HG03097 (cell line): Measurements from ENCODE around the gene SH3BGRL3.
"Not testable (repeated sequence)": the region's sequence is repeated elsewhere in the genome, so short reads cannot be mapped to it uniquely, and the experiment has no call there.

Experiments
- ATAC-seq: cut with Tn5 transposase; IDR thresholded peaks from one replicate; pipeline ENCODE4 v1.9.1; 2021; ENCODE audit not compliant: unreplicated experiment, low FRiP score

SH3BGRL3 gene

DNA sequence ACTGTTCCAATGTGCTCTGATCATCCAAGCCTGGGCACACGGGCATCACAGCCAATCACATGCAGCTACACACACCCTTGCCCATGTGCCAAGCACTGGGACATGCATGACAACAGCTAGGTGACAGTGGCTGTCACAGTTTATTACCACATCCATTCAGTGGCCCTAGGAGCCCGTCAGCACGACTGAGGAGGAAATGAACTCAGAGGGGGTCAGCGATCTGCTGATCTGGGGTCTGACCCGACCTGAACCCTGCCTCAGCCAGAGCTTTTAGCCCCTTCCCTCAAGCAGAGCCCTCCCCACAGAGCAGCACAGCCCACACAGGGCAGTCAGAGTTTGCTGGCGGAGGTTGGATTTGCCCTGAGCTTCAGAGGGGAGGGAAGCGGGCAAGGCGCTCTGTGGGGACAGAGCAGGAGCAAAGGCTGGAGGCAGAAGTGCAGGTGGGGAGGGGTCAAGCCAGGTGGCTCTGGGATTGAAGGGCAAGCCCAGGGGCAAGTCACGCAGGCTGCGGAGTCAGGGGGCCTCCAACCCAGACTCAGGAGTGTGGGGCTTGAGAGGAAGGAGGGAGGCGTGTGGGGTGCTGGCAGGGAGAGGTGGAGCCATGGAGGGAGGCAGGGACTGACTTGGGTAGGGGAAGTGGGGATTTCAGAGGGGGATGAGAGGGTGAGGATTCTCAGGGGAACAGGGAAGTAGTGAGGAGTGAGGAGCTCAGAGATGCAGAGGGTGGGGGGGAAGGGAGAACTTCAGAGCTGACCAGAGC, 10.4 kb downstream of the SH3BGRL3 start:
- no peak for ATAC-seq

DNA sequence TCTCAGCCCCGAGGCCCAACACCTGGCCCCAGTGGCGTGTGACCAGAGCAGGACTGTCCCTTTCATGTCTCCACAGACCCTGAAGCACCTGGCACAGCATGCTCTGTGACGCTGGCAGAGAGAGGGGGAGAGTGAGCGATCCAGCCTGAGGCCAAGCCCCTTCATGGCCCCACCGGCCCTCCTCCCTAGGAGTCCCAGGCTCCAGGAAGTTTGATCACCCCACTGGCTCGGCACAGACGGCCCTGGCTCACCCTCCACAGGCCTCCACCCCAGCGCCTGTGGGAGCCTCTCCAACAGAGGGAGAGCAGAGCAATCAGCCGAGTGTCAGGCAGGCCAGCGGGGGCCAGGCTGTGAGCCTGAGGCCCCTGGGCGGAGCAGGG, 11.0 kb downstream of the SH3BGRL3 start:
- no peak for ATAC-seq

DNA sequence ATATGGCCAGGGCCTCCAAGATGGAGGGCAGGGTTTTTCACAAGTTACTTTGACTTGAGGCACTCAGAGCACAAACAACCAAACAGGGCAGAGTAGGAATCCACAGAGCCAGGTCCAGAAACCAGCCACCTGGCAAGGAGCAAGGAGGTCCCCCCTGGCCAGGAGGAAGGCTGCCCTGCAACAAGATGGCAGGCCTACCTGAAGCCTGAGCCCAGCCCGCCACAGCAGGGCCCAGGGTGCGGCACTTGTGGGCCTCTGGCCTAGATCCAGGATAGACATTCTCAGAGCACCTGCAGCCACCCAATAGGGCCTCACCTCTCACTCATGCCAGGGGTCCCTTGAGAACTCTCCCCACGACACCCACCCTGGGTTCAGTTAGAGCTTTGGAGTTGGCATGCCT, 11.5 kb downstream of the SH3BGRL3 start:
- no peak for ATAC-seq

DNA sequence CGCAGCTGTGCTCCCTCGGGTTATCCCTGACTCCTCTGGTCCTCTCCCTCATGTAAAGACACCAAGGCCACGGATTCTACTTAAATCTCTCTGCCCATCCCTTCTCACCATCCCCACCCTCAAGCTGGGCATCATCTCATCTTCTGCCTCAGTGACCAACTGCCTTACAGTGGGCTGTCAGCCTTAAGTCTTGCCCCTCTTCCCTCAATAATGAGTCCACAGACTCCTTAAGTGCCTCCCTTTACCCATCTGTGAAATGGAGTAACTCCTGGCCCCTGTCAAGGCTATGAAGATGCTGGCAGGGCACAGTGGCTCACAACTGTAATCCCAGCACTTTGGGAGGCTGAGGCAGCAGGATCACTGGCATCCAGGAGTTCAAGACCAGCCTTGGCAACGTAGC, 12.1 kb downstream of the SH3BGRL3 start:
- no peak for ATAC-seq

DNA sequence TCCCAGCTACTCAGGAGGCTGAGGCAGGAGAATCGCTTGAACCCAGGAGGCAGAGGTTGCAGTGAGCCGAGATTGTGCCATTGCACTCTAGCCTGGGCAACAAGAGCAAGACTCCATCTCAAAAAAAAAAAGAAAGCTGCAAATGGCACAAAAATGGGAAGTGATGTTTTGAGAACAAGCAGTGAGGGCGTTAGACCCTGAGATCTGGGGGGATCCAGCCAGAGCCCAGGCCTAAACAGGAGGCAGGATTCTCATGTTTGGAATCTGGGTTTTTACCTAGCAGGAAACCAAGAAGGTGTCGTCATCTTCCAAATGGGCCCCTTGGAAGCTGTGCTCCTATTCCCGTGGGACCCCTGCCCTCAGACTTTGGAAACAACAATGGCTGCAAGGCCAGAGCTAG, 12.8 kb downstream of the SH3BGRL3 start:
- ATAC-seq = not testable (repeated sequence)

DNA sequence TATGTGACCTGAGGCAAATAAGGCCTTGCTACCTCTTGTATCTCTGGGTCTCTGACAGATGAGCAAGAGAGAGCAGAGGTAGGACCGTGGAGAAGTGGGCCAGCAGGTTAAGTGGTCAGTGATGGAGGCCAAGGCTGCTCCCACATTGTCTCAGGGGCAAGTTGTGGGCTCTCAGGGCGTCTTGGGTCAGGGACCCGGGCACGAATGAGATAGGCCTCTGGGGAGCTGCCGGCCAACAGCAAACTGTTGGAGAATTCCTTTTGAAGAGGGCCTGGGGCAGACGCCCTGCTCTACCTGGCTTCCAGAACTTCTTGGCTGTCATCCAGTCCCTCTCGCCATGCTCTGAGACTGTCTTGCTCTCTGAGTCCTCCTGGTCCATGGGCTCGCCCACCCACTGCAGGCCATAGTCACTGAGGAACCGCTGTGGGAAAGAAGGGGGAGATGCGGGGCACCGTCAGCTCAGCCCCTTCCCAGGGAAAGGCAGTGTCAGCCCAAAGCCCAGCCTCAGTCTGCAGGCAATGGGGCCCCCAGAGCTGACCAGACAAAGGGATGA, 14.1 kb downstream of the SH3BGRL3 start:
- ATAC-seq = no peak

DNA sequence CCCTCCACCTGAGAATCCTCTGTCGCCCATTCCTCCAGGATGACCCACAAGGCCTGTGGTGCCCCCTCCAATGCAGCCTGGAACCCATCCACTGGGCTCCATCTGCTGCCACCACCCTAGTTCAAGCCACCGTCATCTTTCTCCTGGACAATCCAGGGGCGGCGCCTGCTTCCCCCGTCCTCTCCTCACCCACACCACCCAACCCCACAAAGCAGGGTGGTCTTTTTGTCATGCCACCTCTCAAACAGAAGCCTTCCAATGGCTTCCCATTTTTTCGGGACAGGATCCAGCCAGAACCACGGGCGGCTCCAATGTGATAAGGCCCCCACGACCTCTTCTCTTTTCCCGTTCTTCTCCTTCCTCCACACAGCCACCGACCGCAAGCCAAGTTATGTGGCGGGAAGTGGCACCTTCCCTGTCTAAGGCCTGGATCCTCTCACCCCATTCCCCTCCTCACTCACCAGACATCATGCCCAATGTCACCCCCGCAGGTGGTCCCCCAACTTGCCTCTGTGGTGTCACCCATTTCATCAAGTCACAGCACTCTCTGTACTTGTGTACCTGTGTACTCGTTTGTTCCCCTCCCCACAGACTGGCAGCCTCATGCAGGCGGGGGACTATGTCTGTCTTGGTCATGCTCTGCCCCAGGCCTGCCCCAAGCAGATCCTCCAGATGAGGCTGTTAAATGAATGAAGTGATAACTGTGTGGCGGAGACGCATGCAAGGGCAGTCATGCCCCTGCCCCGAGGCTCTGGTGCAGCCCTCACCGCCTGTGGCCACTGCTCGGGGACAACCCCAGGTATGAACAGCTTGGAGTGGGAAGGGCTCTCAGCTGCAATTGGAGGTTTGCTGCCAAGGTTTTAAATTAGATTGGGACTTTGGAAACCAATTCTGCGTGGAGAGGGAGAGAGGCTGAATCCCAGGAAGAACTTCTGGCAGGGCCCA, 15.6 kb downstream of the SH3BGRL3 start:
- ATAC-seq = no peak

DNA sequence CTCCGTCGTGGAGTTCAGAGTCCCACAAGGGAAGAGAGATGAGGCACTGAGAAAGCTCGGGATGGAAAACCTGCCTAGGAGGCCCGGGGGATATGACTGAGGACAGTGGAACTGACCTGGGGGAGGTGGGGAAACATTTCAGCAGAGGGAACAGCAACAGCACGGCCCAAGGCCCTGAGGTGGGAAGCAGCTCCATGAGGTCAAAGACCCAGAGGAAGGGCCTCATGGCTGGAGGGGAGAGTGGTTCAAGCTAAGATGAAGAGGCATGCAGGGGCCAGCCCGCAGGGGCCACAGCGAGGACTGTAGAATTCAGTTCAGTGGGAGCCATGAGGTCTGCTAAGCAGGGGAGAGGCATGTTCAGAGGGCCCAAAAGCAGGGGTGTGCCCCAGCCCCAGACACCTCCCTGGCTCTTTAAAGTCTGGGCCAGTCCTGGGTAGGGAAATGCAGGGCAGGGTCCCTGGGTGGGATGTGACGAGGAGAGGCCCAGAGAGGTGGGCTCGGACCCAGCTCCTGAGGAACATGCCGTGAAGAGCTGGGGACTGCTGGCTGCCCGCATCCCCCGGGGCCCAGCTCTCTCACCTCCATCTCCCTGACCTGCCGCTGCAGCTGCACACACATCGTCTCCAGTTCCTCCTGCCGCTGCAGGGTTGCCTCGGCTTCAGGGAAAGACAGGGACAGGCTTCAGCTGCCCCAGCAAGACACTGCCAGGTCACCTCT, 16.6 kb downstream of the SH3BGRL3 start:
- no peak for ATAC-seq

DNA sequence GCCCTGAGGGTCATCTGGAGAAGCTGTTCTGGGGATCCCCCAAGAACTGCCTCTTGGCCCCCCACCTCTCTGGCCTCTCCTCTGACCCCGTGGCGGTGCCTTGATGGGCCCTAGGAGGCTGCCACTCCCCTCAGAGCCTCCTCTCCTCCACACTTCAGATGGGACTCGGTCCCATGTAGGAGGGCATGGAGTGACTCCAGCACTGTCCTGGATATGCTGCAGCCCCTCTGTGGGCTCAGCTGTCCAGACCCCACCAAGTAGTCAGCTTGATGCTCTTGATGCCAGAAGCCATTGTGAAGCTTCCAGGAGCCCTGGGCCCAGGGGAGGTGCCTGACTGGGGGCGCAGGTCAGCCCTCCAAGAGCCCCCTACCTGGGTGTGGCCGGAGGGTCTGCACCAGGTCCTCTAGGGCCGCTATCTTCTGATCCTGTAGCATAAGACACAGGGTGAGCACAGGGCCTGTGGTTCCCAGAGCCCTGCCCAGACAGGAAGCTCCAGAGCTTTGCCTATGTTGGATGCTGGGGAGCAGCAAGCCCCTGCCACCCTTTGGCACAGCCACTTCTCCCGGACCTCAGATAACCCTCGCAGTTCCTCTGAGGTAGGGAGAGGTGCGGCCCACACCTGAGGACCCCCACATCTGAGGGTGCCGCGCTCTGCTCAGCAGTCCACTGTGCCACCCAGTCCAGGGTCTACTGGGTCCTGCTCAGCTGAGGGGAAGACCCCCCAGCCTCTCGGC, 17.3 kb downstream of the SH3BGRL3 start:
- ATAC-seq = no peak

DNA sequence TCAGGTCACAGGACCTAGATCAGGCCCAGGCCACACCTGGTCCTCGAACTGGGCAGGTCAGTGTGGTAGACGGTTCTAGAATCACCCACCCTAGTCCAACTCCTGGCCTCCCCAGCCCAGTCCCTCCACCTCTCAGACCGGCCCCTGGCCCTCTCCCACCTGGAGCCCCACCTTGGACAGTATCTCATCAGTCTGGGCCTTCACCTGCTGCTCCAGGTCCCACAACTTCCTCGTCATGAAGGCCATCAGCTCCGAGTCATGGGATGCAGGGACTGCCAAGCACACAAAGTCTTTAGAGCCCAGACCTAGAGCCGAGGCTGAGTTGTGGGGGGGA, 17.9 kb downstream of the SH3BGRL3 start:
- ATAC-seq = no peak

DNA sequence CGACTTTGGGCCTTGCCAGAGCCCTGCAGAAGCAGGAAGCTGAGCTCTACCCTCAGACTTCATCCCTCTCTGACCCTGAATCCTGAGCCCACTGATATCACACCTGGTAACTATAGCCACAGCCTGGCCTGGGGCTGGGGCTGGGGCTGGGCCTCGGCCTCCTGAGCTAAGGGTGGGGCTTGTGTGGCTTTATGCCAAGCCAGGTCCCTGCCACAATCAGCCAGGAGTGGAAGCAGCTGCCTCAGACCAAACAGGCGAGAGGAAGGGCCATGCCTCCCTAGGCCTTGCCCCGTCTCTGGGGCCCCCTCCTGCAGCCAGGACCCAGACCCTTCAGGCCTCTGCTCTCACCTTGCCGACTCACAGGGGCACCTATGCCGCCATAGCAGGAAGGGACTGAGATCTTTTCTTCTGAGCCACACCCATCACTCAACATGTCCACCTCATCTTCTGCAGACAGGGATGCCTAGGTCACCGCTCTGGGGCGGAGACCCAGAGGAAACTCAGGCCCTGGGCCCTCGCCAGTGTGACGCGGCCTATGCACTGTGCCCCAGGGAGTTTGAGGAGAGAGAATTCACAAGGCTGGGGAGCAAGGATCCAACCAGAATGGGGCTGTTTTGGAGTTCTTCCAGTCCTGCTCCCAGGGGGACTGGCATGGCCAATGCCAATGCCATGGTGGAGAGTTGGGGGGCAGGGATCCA, 20.8 kb downstream of the SH3BGRL3 start:
- no peak for ATAC-seq

DNA sequence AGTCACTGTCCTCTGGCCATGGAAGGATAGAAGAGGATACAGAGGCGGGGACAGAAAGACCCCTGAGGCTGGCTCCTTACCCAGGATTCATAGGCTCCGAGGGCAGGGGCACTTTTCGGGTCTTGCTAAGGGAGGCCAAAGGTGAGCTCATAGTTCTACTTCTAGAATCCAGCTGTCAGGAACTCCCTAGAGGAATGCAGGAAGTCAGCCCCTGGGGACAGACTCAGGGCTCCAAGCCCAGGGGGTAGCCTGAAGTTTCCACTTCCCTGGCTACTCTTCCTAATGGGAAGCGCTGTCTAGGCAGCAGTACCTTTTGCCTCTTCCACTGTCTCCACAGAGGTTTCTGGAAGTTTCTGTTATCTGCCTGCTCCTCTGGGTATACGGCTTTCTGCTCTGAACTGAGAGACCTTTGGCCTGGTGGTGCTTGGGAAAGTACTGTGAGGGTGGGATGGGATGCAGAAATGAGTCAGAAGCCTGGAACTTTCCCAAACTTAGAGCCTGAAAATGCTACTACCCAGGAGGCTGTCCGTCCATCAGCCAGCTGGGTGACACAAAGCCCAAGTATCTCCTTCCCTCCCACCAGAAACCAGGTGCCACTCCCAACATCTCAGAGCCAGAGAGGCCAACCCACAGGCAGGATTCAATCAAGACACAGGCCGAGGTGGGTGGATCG, 23.0 kb downstream of the SH3BGRL3 start:
- no peak for ATAC-seq

DNA sequence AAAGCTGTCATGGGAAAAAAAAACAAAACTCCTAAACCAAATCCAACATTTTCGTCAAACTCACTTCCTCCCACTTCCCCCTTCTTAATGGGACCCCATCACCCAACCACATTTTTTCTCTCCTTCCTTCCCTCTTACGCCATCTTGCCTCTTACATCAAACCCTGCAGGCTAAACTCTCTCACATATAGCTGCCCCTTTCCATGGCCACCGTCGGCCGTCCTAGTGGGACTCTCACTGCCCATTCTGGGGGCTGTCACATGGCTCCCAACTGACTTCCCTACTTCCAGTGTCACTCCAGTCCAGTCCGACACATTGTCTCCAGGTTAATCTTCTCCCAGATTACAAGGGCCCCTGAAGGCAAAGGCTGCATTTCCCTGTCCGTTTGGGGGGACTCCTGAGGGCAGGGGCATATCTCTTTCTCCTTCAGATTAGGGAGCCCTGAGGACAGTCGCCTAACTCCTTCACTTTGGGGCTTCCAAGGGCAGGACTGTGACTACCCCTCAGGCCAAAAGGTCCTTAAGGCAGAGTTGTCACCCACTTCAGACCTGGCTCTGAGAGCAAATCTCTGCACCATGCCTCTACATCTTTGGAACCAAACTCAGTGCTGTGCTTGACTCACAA, 25.9 kb downstream of the SH3BGRL3 start:
- ATAC-seq = peak; percentile 10

DNA sequence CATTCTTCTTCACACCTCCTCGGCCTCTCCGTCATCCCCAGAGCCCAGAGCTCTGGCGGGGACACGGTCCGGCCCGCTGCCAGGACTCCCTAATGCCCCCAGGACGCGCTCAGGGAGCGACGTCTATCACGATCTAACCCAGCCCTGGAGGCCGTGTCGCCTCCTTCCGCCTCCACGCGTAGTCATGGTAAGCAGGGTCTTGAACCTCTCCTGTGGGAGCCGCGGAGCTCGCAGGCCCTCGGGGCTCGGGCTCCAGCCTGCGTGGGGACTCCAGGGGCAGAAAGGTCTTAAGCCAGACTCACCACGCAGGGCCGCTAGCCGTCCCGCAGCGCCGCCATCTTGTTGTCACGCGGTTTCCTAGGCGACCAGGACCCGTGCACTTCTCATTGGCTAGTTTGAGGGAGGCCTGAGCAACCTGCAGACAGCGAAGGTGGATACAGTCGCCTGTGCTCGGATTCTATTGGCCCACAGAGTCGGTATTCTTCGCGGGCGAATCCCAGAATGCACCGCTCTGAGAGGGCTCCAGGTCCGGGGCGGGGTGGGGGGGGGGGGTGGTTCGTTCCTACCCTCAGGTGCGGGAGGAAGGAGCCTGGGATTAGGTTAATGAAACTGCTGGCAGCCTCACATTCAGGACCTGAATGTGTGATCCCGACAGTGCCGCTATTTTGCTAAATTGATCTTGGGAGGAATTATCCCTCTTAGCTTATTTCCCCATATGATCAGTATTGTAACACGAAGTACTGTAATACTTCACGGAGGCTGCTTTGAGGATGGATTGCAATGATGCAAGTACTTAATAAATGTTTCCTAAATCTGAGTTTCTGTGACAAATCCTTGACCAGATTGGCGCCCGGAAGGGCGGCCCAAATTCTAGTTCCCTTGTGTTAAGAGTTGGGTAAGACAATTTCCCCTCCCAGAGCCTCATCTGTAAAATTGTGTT, 26.7 kb downstream of the SH3BGRL3 start, which contains the start of gene UBXN11:
Gene UBXN11 (minus strand): TSS at position 347 of the 940 bp plus-strand sequence. CDS start 3,753 bp downstream, outside the sequence.
- ATAC-seq = peak; percentile 95

DNA sequence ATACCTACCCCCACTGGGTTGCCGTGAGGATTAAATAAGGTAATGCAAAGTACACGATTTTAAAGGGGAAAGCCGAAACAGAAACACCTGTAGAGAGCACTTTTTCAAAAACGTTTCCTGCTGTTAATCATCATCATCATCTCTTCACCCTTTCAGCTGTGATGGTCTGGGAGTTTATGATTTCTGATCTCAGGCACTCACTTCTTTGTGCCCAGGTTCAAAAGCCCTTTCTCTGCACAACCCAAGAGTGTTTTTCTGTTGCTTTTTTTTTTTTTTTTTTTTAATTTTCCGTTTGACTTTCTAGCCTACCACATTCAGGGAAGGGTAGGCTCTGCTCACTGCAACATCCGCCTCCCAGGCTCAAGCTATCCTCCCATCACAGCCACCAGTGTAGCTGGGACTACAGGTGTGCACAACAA, 27.5 kb downstream of the SH3BGRL3 start:
- peak; percentile 11 for ATAC-seq

DNA sequence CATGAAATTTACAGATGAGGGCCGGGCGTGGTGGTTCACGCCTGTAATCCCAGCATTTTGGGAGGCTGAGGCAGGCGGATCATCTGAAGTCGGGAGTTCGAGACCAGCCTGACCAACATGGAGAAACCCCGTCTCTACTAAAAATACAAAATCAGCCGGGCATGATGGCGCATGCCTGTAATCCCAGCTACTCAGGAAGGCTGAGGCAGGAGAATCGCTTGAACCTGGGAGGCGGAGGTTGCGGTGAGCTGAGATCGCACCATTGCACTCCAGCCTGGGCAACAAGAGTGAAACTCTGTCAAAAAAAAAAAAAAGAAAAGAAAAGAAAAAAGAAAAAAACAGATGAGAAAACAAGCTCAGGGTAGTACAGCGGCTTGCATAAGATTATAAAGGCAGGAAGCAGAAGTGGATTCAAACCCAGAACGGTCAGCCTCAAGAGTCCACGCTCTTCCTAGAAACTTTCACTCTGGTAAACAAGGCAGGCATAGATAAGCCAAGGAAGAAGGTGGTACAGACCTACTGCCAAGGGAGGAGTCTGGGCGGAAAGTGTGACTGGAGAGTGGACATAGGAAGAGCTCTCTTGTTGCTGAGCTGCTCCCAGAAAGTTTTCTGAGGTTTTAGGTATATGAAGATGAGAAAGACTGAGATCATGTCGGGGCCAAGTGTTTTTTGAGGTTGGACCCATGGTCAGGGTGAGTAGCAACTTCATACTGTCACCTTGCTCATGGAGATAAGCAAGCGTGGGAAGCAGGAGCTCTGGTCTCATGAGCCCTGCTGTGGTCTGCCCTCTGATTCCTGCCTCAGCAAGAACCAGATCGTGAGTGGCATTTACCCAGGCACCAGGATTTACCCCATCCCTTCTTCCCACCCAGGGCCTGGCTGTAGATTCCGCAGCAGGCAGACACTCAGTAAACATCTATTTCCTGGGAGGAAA, 28.3 kb downstream of the SH3BGRL3 start:
- ATAC-seq = not testable (repeated sequence)
